Measurements from ENCODE around the gene CHN2.

DNA sequence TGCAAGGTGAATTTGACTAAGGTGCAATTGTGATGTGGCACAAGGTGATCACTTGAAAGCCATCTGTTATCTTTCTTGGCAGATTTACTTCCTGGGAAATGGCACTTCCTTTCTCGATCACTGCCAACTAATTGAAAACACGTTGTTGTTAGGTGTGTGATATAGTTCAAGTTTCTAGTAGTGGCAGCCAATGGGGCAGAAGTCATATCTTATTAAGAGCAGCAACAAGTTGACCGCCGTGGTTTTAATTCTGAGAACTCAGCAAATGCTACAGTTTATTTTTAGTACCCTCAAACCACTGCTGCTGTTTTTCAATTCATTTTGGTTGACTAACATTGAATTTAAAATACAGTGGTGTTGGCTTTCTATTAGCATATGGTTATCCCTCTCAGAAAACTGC is 1.6 kb downstream of the CHN2 start:
- TF ChIP-seq, protein P1, sequence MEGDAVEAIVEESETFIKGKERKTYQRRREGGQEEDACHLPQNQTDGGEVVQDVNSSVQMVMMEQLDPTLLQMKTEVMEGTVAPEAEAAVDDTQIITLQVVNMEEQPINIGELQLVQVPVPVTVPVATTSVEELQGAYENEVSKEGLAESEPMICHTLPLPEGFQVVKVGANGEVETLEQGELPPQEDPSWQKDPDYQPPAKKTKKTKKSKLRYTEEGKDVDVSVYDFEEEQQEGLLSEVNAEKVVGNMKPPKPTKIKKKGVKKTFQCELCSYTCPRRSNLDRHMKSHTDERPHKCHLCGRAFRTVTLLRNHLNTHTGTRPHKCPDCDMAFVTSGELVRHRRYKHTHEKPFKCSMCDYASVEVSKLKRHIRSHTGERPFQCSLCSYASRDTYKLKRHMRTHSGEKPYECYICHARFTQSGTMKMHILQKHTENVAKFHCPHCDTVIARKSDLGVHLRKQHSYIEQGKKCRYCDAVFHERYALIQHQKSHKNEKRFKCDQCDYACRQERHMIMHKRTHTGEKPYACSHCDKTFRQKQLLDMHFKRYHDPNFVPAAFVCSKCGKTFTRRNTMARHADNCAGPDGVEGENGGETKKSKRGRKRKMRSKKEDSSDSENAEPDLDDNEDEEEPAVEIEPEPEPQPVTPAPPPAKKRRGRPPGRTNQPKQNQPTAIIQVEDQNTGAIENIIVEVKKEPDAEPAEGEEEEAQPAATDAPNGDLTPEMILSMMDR (IDR thresholded peaks at IDR 0.05) = no peak
- TF ChIP-seq POLR2A (IDR thresholded peaks at IDR 0.05) (no peak), POLR2AphosphoS5 (IDR thresholded peaks at IDR 0.05) (no peak)

All from prostate gland (tissue), 2 donors.